Right ventricle myocardium superior (tissue), 1 donor: Measurements from ENCODE around the gene PAX2. TPM values are rescaled to one million over a fixed set of nuclear protein-coding genes. Genes with fewer than 3 reads are reported as not detected.

ENCODE experiments used
- ATAC-seq: fragments of 200-7000 bp; cut with Tn5 transposase; one replicate; pipeline ENCODE4 v1.9.1; 2020; ENCODE audit warnings: mild to moderate bottlenecking; ENCODE audit not compliant: poor library complexity
- DNase-seq: peaks from one replicate; pipeline ENCODE4 v3.0.0-alpha.2; 2020
- intact Hi-C: fragments of 100-400 bp; cut with DNase I; formaldehyde crosslinking; loops from one replicate; pipeline ENCODE4 v1.11.2; 2022
- total RNA-seq: library from RNA; stranded (reverse); fragmentation: NEBNext Ultra II Directional; extraction: Animal tissue kit (Norgen Biotek cat#: 25700); gene quantifications from one replicate; pipeline ENCODE4 v1.2.1, GENCODE V29; 2021
- donor health status: DM: no; HTN: yes; CAD: no; lungs with severe emphysema.

PAX2 gene
- total RNA-seq, 1 donor from 2014 or later: not detected

DNA sequence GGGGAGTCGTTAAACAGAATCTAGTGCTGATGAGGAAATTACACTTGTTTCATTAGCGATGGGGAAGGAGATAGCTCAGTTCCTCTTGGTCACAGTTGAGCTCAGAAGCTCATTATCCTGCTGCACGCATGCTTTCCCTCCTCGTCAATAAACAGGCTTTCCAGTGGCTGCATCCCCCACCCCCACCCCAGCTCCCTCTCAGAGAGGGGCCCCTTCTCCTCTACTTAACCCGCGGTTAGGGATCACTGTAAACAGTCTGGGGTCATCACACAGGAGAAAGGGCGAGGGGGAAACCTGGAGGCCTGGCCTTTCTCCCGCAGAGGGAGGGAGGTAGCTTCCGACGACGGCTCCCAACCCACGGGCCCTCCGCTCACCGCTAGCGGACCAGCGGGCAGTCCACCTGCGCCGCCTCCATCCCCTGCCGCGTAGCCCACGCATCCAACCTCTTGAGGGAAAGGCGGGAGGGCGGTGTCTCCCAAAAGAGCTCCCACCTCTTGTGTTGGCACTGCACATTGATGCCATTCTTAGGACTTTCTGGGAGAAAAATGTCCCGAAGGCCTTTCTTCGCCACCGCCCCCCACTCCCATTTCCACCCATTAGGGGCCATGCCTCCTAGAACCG, 80.8 kb downstream of the PAX2 start:
- ATAC-seq: no peak
- intact Hi-C loops: no loop called here
- DNase-seq: no peak

DNA sequence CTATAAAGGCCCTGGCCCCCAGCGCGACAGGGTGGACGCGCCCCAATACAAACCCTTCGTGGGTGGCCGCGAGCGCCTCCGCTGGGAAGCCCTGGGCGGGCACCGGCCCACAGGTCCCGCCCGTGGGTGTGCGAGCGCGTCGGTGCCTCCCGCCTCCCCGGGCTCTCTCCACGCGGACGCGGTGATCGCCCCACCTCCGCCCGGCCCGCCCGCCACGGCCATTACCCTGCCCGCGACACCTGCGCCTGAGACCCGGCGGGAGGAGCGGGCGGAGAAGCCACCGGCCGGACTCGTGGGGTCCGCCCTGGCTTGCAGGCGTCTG, 81.2 kb downstream of the PAX2 start:
- DNase-seq: no peak
- ATAC-seq: peak; percentile 11
- intact Hi-C loops: no loop called here

DNA sequence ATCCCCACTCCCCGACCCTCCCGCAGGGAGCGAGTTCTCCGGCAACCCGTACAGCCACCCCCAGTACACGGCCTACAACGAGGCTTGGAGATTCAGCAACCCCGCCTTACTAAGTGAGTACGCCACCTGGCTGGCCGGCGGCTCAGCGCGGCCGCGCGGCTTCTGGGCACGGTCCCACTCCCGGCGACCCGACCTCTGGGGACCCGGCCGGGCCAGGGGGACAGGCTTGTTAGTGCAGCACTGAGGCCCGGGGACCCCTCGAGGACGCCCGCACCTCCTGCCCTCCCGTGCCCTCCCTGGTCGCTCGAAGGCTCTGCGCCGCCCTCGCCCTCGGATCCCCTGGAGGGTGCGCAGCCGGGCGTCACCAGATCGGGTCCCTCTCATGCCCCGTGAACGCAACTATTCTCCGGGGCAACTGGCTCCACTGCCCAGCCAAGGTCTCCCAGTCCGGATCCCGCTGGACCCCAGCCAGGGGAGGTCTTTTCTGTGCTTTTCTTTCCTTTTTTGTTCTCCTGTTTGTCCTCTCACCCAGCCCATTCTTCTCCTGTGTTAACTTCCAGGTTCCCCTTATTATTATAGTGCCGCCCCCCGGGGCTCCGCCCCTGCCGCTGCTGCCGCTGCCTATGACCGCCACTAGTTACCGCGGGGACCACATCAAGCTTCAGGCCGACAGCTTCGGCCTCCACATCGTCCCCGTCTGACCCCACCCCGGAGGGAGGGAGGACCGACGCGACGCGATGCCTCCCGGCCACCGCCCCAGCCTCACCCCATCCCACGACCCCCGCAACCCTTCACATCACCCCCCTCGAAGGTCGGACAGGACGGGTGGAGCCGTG, 81.8 kb downstream of the PAX2 start:
- DNase-seq (no peak), ATAC-seq (peak; percentile 56)
- intact Hi-C loops: no loop called here

DNA sequence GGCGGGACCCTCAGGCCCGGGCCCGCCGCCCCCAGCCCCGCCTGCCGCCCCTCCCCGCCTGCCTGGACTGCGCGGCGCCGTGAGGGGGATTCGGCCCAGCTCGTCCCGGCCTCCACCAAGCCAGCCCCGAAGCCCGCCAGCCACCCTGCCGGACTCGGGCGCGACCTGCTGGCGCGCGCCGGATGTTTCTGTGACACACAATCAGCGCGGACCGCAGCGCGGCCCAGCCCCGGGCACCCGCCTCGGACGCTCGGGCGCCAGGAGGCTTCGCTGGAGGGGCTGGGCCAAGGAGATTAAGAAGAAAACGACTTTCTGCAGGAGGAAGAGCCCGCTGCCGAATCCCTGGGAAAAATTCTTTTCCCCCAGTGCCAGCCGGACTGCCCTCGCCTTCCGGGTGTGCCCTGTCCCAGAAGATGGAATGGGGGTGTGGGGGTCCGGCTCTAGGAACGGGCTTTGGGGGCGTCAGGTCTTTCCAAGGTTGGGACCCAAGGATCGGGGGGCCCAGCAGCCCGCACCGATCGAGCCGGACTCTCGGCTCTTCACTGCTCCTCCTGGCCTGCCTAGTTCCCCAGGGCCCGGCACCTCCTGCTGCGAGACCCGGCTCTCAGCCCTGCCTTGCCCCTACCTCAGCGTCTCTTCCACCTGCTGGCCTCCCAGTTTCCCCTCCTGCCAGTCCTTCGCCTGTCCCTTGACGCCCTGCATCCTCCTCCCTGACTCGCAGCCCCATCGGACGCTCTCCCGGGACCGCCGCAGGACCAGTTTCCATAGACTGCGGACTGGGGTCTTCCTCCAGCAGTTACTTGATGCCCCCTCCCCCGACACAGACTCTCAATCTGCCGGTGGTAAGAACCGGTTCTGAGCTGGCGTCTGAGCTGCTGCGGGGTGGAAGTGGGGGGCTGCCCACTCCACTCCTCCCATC, 82.7 kb downstream of the PAX2 start:
- DNase-seq: no peak
- intact Hi-C loops: no loop called here
- ATAC-seq: peak; percentile 78

DNA sequence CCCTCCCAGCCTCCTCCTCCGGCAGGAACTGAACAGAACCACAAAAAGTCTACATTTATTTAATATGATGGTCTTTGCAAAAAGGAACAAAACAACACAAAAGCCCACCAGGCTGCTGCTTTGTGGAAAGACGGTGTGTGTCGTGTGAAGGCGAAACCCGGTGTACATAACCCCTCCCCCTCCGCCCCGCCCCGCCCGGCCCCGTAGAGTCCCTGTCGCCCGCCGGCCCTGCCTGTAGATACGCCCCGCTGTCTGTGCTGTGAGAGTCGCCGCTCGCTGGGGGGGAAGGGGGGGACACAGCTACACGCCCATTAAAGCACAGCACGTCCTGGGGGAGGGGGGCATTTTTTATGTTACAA, 83.3 kb downstream of the PAX2 start:
- ATAC-seq (no peak), DNase-seq (no peak)
- intact Hi-C loops: no loop called here

DNA sequence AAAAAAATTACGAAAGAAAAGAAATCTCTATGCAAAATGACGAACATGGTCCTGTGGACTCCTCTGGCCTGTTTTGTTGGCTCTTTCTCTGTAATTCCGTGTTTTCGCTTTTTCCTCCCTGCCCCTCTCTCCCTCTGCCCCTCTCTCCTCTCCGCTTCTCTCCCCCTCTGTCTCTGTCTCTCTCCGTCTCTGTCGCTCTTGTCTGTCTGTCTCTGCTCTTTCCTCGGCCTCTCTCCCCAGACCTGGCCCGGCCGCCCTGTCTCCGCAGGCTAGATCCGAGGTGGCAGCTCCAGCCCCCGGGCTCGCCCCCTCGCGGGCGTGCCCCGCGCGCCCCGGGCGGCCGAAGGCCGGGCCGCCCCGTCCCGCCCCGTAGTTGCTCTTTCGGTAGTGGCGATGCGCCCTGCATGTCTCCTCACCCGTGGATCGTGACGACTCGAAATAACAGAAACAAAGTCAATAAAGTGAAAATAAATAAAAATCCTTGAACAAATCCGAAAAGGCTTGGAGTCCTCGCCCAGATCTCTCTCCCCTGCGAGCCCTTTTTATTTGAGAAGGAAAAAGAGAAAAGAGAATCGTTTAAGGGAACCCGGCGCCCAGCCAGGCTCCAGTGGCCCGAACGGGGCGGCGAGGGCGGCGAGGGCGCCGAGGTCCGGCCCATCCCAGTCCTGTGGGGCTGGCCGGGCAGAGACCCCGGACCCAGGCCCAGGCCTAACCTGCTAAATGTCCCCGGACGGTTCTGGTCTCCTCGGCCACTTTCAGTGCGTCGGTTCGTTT, 83.9 kb downstream of the PAX2 start:
- intact Hi-C loops: no loop called here
- ATAC-seq (peak; percentile 22), DNase-seq (no peak)

DNA sequence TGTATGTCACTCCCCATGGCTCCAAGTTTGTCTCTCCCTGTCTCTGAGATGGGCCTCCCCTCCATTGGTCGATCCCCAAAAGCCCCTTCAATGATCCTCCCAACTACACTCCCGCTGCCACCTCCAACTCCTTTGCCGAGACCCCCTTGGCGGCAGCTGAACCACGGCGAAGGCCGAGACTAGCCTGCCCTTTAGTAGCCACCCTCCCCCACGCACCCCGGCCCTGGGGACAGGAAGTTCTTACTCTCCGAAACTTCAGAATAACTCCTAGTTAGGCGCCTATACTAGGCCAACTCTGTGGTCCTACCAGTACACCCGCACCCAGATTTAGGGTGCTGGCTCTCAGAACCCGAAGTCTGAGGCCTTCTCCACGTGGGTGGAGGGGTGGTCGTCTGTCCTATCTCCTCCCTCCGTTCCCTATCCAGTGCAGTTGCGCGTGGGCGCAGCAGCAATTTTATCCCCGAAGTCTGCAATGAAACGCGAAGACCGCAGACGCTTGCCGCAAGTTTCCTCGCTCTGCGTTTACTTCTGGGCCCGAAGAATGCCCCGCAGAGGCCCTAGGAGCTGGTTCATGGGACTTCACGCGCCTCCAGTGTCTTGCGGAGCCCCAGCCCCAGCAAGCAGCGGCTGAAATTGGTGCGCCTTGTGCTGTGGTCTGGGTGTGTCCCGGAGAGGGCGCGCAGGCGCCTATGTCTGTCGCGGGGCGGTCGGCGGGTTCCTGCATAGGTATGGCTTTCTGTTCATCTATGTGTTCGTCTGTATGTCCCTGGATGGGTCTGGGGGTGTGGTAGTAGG, 84.7 kb downstream of the PAX2 start:
- ATAC-seq: no peak
- DNase-seq: no peak
- intact Hi-C loops: no loop called here

DNA sequence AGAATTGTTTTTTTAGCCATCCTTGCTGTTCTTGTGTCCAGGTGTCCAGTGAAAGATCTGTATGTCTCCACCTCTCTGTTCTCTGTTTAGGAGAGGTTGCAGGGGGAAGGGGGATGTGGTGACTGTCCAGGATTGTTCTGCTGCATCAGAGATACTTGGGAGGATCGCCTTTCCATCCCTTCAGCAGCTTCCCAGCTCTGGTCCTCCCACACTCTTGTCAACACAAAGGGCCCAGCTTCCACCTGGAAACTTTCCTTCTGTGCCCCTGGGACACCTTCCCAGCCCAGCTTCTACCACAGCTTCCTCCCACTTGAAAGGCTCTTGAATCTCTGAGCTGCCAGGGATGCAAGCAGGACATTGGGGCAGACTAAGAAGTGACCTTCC, 85.3 kb downstream of the PAX2 start:
- no peak for ATAC-seq
- intact Hi-C loops: no loop called here
- DNase-seq: no peak

DNA sequence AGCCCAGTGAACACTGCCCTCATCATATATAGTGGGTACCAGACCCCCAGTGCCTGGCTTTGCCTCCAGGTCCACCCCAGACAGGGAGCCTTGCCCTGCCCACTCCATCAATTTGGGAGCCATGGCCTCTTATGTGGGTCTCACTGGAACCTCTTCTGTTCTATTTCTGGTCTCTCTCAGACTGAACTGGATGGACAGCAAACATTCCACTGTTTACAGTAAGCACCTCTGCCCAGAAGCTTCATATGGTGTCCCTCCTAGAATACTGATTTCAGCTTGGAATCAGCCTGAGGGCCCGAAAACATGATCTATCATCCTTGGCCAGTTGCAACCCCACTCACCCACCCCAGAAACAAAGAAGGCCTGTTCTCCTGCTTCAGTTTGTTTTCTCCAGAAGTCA, 86.4 kb downstream of the PAX2 start:
- ATAC-seq (no peak), DNase-seq (no peak)
- intact Hi-C loops: no loop called here

DNA sequence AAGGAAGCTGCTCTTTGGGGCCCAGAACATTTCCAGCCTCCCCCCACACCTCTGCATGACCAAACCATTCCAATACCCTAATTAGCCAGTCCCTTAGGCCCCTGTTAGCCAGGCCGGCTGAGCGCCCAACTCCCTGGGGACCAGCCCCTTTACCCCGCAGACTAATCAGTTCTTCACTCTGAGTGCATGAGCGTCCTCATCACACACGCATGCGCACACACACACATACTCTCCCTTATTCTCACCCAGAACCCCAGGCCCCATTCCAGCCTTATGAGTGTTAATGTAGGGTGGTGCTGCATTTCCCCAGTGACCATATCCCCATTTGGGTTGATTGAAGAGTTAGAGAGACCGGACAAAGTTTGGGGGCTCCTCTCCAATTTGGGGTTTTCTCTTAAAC, 90.4 kb downstream of the PAX2 start:
- intact Hi-C loops: no loop called here
- DNase-seq (no peak), ATAC-seq (no peak)

DNA sequence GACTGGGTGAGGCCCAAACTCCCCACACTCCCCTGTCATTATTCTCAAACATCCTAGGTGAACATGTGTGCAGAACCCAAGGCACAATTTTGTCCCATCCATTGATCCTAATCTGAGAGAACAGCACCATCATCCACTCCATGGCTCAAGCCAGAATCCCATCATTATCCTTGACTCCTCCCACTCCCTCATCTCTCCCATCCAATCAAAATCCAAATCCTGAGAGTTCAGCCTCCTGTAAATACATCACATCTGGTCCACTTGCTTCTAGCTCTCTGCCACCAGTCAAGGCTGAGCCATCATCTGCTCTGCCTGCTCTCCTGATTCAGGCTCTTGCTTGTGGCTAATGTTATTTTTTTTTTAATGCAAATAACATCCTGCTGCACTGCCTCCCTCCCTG, 91.5 kb downstream of the PAX2 start:
- ATAC-seq (no peak), DNase-seq (no peak)
- intact Hi-C loops: no loop called here

DNA sequence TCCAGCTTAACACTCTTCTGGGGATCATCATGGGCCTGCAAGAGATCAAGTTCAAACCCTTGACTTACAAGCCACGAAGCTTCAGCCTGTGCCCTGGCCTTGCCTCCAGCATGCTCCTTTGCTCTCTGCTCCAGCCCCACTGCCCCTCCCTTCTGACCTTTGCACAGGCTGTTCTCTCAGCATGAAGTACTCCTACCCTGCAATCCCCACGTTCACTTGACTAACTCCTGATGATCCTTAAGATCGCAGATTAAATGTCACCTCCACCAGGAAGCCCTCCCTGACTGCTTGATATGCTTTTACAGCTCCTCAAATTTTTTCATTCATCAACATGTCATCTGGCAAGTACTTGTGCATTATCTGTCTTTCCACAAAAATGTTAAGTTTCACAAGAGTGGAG, 91.9 kb downstream of the PAX2 start:
- no peak for DNase-seq
- intact Hi-C loops: no loop called here
- no peak for ATAC-seq

DNA sequence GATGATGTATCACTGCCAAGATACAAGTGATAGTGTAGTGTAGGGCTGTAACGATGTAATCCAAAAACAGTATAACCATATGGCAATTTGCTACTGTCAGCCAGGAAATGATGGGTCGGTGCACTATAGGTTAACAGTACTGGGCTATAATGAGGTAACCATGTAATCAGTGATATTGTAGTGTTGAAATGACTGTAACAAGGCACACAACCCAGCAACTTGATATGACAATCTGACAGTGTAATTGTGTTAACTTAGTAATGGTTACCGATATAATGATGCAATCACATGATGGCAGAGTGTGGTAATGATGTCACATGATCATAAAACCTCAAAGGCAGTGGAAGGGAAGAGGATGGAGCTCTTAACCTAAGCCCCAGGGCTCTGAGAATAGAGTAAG, 93.6 kb downstream of the PAX2 start:
- DNase-seq (no peak), ATAC-seq (no peak)
- intact Hi-C loops: no loop called here

DNA sequence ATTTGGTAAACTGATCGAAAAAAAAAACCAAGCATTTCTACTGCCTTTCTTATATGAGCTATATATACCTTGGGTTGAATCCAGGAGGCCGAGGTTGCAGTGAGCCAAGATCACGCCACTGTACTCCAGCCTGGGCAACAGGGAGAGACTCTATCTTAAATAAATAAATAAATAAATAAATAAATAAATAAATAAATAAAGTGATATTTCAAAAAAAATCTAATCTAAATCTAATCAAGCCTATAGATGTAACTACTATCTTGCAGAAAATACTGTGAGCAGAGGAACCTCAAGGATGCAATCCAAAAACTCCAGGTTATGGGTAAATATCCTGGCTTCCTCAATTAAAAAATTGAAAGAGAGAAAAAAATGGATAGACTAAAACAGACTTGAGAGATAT, 96.1 kb downstream of the PAX2 start:
- DNase-seq (no peak), ATAC-seq (no peak)
- intact Hi-C loops: no loop called here

DNA sequence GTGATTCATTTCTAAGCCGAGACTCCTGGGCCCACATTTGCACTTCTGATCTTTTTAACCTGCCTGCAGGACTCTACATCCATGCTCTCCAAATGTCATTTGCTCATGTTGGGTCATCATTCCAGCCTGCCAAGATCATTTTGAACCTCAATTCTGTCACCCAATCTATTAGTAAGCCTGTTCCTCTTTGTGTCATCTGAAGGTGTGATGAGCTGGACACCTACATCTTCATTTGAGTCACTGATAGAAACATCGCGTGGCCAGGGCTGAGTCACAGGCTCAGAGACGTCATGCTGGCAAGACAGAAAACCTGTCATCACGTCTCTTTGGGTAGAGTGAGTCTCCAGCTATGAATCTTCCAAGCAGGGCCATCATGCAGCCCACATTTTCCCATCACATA, 102.1 kb downstream of the PAX2 start:
- DNase-seq (no peak), ATAC-seq (no peak)
- intact Hi-C loops: no loop called here

DNA sequence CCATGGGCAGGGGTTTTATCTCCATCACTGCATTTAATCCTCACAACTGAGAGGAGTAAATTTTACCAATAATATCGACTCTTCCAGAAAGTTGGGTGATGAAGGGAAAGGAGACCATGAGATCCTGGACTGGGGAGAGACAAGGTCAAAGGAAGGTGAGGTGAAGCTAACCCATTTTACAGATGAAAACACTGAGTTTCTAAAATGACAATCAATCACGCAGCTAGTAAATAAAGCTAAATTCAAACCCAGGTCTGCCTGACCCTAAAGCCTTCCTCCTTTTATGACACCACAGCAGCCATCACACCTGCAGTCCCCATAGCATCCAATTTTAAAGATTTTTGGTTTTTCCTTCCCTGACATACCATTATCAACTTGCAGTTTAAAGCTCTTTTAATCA, 103.4 kb downstream of the PAX2 start:
- ATAC-seq: no peak
- intact Hi-C loops: no loop called here
- no peak for DNase-seq

DNA sequence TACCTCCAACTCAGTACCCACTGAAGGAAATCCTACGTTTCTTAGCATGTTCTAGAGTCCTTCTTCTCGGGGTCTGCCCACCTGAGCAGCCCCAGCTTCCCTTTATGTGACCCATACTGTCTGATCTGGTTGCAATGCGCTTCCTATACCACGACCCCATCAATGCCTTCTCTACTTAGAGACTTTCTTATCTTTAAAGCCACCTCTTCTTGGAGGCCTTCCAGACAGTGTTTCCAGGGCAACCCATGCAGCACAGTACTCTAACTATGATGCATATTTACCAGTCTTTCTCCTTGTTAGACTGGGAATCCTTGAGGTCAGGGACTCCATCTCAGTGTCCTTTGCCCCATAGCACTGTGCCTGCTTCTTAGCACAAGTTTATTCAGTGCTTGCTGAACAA, 112.9 kb downstream of the PAX2 start:
- ATAC-seq: no peak
- DNase-seq: no peak
- intact Hi-C loops: no loop called here

DNA sequence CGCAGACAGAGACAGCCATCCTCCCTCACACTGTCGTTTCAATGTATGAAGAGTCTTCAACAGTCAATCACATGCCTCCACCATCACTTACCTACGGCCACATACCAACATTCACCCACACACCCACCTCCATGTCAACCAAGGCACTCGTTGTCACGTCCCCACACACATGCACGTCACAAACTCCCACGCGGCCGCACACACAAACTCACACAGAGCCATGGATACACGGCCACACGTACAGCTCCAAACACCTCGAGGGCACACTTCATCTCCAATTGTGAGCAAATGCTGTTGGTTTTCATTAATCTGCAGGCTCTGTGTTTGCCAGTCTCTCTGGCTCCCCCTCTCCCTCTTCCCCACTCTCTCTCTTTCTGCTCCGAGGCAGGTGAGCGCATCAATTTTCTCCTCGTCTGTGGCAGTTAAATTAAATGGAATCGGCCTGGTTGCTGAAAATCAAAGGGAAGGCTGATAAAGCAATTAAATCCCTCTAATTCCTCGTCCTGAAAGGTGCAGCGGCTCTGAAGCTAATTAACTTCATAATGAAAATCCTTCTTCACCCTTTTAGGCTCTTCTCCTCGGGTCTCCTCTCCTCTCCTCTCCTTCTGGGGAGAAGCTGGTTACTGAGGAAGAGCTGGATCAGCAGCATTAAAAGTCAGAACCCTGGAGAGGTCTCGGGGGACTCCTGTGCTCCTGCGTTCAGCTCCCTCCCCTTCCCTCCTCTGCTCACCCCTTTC, 113.5 kb downstream of the PAX2 start:
- intact Hi-C loops: no loop called here
- DNase-seq (no peak), ATAC-seq (no peak)
